HCT116 (cell line): ENCODE data around the gene CHST10. TPM values are rescaled to one million over a fixed set of nuclear protein-coding genes. Genes with fewer than 3 reads are reported as not detected.

Source experiments
- ATAC-seq: fragments of 200-7000 bp; cut with Tn5 transposase; 2 replicates; pipeline ENCODE4 v1.9.1; 2020; ENCODE audit warnings: mild to moderate bottlenecking, moderate library complexity
- BruUV-seq: library from RNA; stranded (reverse); fragments of 400-500 nt; replicated peaks from 2 replicates; lab custom pipeline; 2021; lab: Mats Ljungman, UMichigan
- CTCF ChIA-PET: fragments of 300-600 bp; sonication (Branson Sonifier 250); formaldehyde crosslinking; loops from one replicate; lab custom pipeline; 2021; ENCODE audit warnings: antibody characterized with exemption; lab: Charles Lee
- POLR2A ChIA-PET: fragments of 300-600, 350-600 bp; sonication (Branson Sonifier 250); formaldehyde crosslinking; loops from one replicate; lab custom pipeline; 2021; ENCODE audit warnings: antibody characterized with exemption; lab: Charles Lee
- RAD21 ChIA-PET, 2 experiments: fragments of 300-600 bp; sonication (Branson Sonifier 250); formaldehyde crosslinking; loops; one replicate each; lab custom pipeline; 2023; ENCODE audit warnings: low total read pairs in 2 of 2; ENCODE audit not compliant: uncharacterized antibody in 2 of 2, unreplicated experiment in 2 of 2, low non-redundant PET in 1 of 2; lab: Charles Lee
- DNase-seq: peaks from one replicate; pipeline ENCODE4 v3.0.0-alpha.2; 2010; ENCODE audit warnings: low read depth, low spot score
- H2AFZ ChIP-seq: fragments of 200-600 bp; shearing (Covaris generic), sonication (generic); 2 replicates; pipeline ENCODE4 v1.6.1; 2017; ENCODE audit warnings: low read depth, mixed run types, mixed read lengths, antibody characterized with exemption, low read length; ENCODE audit not compliant: poor library complexity, severe bottlenecking
- H3K27ac ChIP-seq: 2 replicates; pipeline ENCODE4 v1.5.1; 2012; ENCODE audit warnings: low read depth, low read length
- H3K27me3 ChIP-seq: fragments of 200-600 bp; sonication (generic); 2 replicates; pipeline ENCODE4 v1.6.1; 2016; ENCODE audit warnings: mixed run types, low read length, mixed read lengths; ENCODE audit not compliant: insufficient read depth
- H3K36me3 ChIP-seq, 2 experiments: fragments of 200-500 bp in 1 of 2; fragments of 200-600 bp in 1 of 2; sonication (Bioruptor generic) in 1 of 2; sonication (generic) in 1 of 2; 2 replicates each; pipeline versions ENCODE4 v1.5.1 to v1.6.1; 2014 to 2016; ENCODE audit warnings: low read length in 2 of 2, inconsistent platforms in 1 of 2, mixed read lengths in 1 of 2, mixed run types in 1 of 2; ENCODE audit not compliant: insufficient read depth in 2 of 2, control insufficient read depth in 1 of 2
- H3K4me1 ChIP-seq, 2 experiments: fragments of 200-600 bp in 1 of 2; sonication (generic) in 1 of 2; 2 replicates each; pipeline versions ENCODE4 v1.5.1 to v1.6.1; 2012 to 2017; ENCODE audit warnings: low read length in 2 of 2, inconsistent platforms in 1 of 2, mild to moderate bottlenecking in 1 of 2, mixed read lengths in 1 of 2, mixed run types in 1 of 2, moderate library complexity in 1 of 2; ENCODE audit not compliant: insufficient read depth in 2 of 2, control insufficient read depth in 1 of 2
- H3K4me2 ChIP-seq: fragments of 200-600 bp; sonication (generic); 2 replicates; pipeline ENCODE4 v1.6.1; 2017; ENCODE audit warnings: mixed run types, low read length, mixed read lengths
- H3K4me3 ChIP-seq, 2 experiments: fragments of 200-600 bp in 1 of 2; sonication (generic) in 1 of 2; replicated peaks in 1 of 2; 2 replicates each; pipeline ENCODE4 v1.5.1; 2011 to 2016; ENCODE audit warnings: low read length in 2 of 2, control low read depth in 1 of 2, low read depth in 1 of 2, mild to moderate bottlenecking in 1 of 2, mixed read lengths in 1 of 2, mixed run types in 1 of 2
- H3K79me2 ChIP-seq: fragments of 200-600 bp; sonication (generic); 2 replicates; pipeline ENCODE4 v1.6.1; 2017; ENCODE audit warnings: mild to moderate bottlenecking, mixed run types, low read length, moderate library complexity, mixed read lengths; ENCODE audit not compliant: insufficient read depth
- H3K9ac ChIP-seq: fragments of 200-600 bp; sonication (generic); 2 replicates; pipeline ENCODE4 v1.6.1; 2016; ENCODE audit warnings: low read length, mixed read lengths
- H3K9me2 ChIP-seq: fragments of 200-600 bp; sonication (generic), shearing (Covaris generic); 2 replicates; pipeline ENCODE4 v1.6.1; 2017; ENCODE audit warnings: mixed run types, mild to moderate bottlenecking, moderate library complexity; ENCODE audit not compliant: insufficient read depth
- H3K9me3 ChIP-seq, 2 experiments: fragments of 200-500 bp in 1 of 2; fragments of 200-600 bp in 1 of 2; sonication (Bioruptor generic) in 1 of 2; sonication (generic) in 1 of 2; 2 replicates each; pipeline ENCODE4 v1.6.1; 2014 to 2017; ENCODE audit warnings: low read length in 2 of 2, mixed read lengths in 2 of 2, inconsistent platforms in 1 of 2, low read depth in 1 of 2, mild to moderate bottlenecking in 1 of 2, mixed run types in 1 of 2, moderate library complexity in 1 of 2; ENCODE audit not compliant: control insufficient read depth in 1 of 2, insufficient read depth in 1 of 2
- H4K20me1 ChIP-seq: fragments of 200-600 bp; sonication (generic), shearing (Covaris generic); 2 replicates; pipeline ENCODE4 v1.6.1; 2017; ENCODE audit warnings: mixed run types, mild to moderate bottlenecking, moderate library complexity; ENCODE audit not compliant: insufficient read depth
- ATF3 ChIP-seq: IDR thresholded peaks from 2 replicates; pipeline ENCODE4 v1.6.1; 2012
- CBX3 ChIP-seq: IDR thresholded peaks from 2 replicates; pipeline ENCODE4 v1.6.1; 2012; ENCODE audit warnings: low read depth
- CEBPB ChIP-seq: IDR thresholded peaks from 2 replicates; pipeline ENCODE4 v1.6.1; 2012; ENCODE audit warnings: low read depth
- CTCF ChIP-seq, 3 experiments: fragments of 200-600 bp in 1 of 3; sonication (generic) in 1 of 3; IDR thresholded peaks in 2 of 3; conservative IDR thresholded peaks in 1 of 3; 2 replicates each; pipeline ENCODE4 v1.5.1; 2012 to 2017; ENCODE audit warnings: low read depth in 2 of 3, low read length in 2 of 3, antibody characterized with exemption in 1 of 3, borderline replicate concordance in 1 of 3, control low read depth in 1 of 3, mild to moderate bottlenecking in 1 of 3, mixed read lengths in 1 of 3, mixed run types in 1 of 3, moderate library complexity in 1 of 3; ENCODE audit not compliant: insufficient read depth in 1 of 3
- EGR1 ChIP-seq: IDR thresholded peaks from 2 replicates; pipeline ENCODE4 v1.6.1; 2012; ENCODE audit warnings: low read depth
- EZH2phosphoT487 ChIP-seq: fragments of 200-600 bp; IDR thresholded peaks from 2 replicates; pipeline ENCODE4 v1.6.1; 2018; ENCODE audit warnings: antibody characterized with exemption, borderline replicate concordance
- FOSL1 ChIP-seq: IDR thresholded peaks from 2 replicates; pipeline ENCODE4 v1.6.1; 2012; ENCODE audit warnings: low read depth
- JUND ChIP-seq: IDR thresholded peaks from 2 replicates; pipeline ENCODE4 v1.6.1; 2012
- MAX ChIP-seq: IDR thresholded peaks from 2 replicates; pipeline ENCODE4 v1.6.1; 2012
- POLR2A ChIP-seq: IDR thresholded peaks from 2 replicates; pipeline ENCODE4 v1.7.0; 2011; ENCODE audit warnings: borderline replicate concordance; ENCODE audit not compliant: insufficient read depth, insufficient read length; ENCODE audit errors: extremely low read depth
- POLR2AphosphoS5 ChIP-seq: IDR thresholded peaks from 2 replicates; pipeline ENCODE4 v1.6.1; 2011; ENCODE audit warnings: mild to moderate bottlenecking, low read depth, low read length, moderate library complexity
- RAD21 ChIP-seq: IDR thresholded peaks from 2 replicates; pipeline ENCODE4 v1.6.1; 2012; ENCODE audit warnings: low read depth, mild to moderate bottlenecking
- SIN3A ChIP-seq: IDR thresholded peaks from 2 replicates; pipeline ENCODE4 v1.6.1; 2012; ENCODE audit warnings: low read depth
- SP1 ChIP-seq: IDR thresholded peaks from 2 replicates; pipeline ENCODE4 v1.6.1; 2012; ENCODE audit warnings: low read depth
- TCF7L2 ChIP-seq: IDR thresholded peaks from 2 replicates; pipeline ENCODE4 v1.7.0; 2011; ENCODE audit warnings: borderline replicate concordance, inconsistent platforms; ENCODE audit not compliant: insufficient read depth, insufficient read length; ENCODE audit errors: extremely low read depth
- YY1 ChIP-seq: IDR thresholded peaks from 2 replicates; pipeline ENCODE4 v1.6.1; 2011; ENCODE audit warnings: low read length, low read depth, moderate library complexity, mild to moderate bottlenecking; ENCODE audit not compliant: insufficient replicate concordance; ENCODE audit errors: extremely low read depth
- ZBTB33 ChIP-seq: IDR thresholded peaks from 2 replicates; pipeline ENCODE4 v1.6.1; 2011; ENCODE audit warnings: mild to moderate bottlenecking, low read length, moderate library complexity; ENCODE audit not compliant: insufficient replicate concordance; ENCODE audit errors: extremely low read depth
- ZFX ChIP-seq: fragments of 450-650 bp; IDR thresholded peaks from 2 replicates; pipeline ENCODE4 v1.6.1; 2017
- ZNF274 ChIP-seq: fragments of 200-500 bp; sonication (Bioruptor generic); IDR thresholded peaks from 2 replicates; pipeline ENCODE4 v1.6.1; 2014; ENCODE audit warnings: mild to moderate bottlenecking, low read depth, low read length, inconsistent platforms
- intact Hi-C: fragments of 100-400 bp; cut with micrococcal nuclease; formaldehyde crosslinking; loops from 2 replicates; pipeline ENCODE4 v1.10.0; 2022
- total RNA-seq: library from RNA; stranded (reverse); gene quantifications from one replicate; pipeline ENCODE4 v1.2.1, GENCODE V29; 2021; ENCODE audit not compliant: unreplicated experiment

CHST10 gene
- total RNA-seq, 1 experiment from 2014 or later, result 0.27 TPM

- no peaks in the 10 kb centered on the region for H3K79me2 ChIP-seq
- intact Hi-C loops, result no loop called here
- no peaks in the 10 kb centered on the region for H3K27me3 ChIP-seq
These were observed 250 bp upstream of the CHST10 start for GRCh38 chr2:100417711-100418124.

More at GRCh38 chr2:100417711-100418124, 250 bp upstream of the CHST10 start:
- Histone ChIP-seq H3K9me3 (no peaks in the 10 kb centered on the region), H3K27ac (no peak overlapping the region), H4K20me1 (no peaks in the 10 kb centered on the region), H3K4me1 (no peaks in the 10 kb centered on the region), H2AFZ (no peak overlapping the region), H3K9ac (no peak overlapping the region), H3K4me3 (no peak overlapping the region), H3K4me2 (no peak overlapping the region), H3K9me2 (no peaks in the 10 kb centered on the region), H3K36me3 (no peaks in the 10 kb centered on the region)
- ChIA-PET POLR2A (no interaction called here), RAD21 (no interaction called here), CTCF (no interaction called here)
- TF ChIP-seq CTCF (IDR thresholded peaks at IDR 0.05 in 2 of 3, conservative IDR thresholded peaks at IDR 0.05 in 1 of 3; ENCODE audit: borderline replicate concordance in 1 of 3, insufficient read depth in 1 of 3, low read depth in 2 of 3, low read length in 2 of 3) (no peak), ZBTB33 (no peak), YY1 (no peak), EGR1 (no peak), FOSL1 (no peak), RAD21 (no peak), POLR2AphosphoS5 (no peak), MAX (no peak), ATF3 (no peak), EZH2phosphoT487 (no peak), SP1 (no peak), CBX3 (no peak), POLR2A (no peak), JUND (no peak), ZFX (no peak), SIN3A (no peak), TCF7L2 (no peak), ZNF274 (no peak), CEBPB (no peak)
- BruUV-seq, result no TSS peak
- no peak for DNase-seq
- no peak for ATAC-seq
